SW480 (cell line): ENCODE data around the gene DAGLB.
A peak's percentile ranks its signal among the peaks of the same experiment; 100 is the strongest.
"Not testable (repeated sequence)": the region's sequence is repeated elsewhere in the genome, so short reads cannot be mapped to it uniquely, and the experiment has no call there.

Source experiments
- DNase-seq: peaks from one replicate; pipeline ENCODE4 v3.0.0-alpha.2; 2016; ENCODE audit warnings: low spot score

DAGLB gene

DNA sequence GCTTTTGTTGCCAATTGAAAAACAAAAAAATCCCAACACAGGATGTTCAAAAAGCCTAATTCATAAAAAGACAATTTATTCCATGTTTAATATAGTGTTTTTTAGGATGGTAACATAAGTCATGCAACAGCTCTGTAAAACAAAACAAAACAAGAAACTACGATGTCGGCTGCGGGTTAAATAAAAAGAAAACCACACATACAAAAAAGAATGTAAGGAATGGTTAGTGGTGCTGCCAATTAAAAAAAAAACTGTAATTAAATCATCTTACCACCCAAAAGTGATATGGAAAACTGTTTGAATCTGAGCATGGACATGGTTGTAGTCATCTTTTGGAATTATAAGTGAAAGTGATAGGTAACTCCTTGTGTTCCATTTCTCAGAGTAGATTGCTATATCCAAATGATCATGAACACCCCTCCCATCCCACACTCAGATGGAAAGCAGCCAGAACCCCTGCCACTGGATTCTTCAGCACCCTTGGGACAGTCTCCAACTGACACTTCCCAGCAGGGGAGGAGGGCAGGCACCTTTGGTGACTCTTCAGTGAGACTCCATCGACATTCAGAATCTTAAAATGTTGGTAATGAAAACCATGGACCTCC is 14.3 kb upstream of the DAGLB start:
- no peak for DNase-seq

- DNase-seq = no peak
Measured at GRCh38 chr7:6460990-6461584, 13.3 kb upstream of the DAGLB start.

GRCh38 chr7:6460303-6460702 is 12.5 kb upstream of the DAGLB start:
- DNase-seq = no peak

- not testable (repeated sequence) for DNase-seq
Measured at GRCh38 chr7:6458676-6459075, 10.9 kb upstream of the DAGLB start.

DNA sequence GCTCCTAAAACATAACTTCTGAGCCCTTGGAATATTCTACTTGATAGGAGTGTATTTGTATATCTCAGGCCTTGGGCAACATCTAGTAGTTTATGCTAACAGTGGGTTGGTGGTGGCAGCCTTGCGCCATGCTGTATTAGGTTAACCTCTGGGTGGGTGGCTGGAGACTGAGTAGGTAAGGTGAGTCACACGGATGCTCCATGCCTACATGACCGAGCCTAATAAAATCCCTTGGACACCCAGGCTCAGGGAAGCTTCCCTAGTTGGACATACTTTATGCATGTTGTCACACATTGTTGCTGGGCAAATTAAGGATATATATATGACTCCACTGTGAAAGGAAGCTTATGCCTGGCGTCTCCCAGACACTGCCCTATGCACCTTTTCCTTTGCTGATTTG is 6.0 kb upstream of the DAGLB start:
- peak; percentile 65 for DNase-seq

- no peak for DNase-seq
Measured at GRCh38 chr7:6451224-6451705, 3.5 kb upstream of the DAGLB start.

- not testable (repeated sequence) for DNase-seq
Measured at GRCh38 chr7:6450591-6450990, 2.8 kb upstream of the DAGLB start.

DNA sequence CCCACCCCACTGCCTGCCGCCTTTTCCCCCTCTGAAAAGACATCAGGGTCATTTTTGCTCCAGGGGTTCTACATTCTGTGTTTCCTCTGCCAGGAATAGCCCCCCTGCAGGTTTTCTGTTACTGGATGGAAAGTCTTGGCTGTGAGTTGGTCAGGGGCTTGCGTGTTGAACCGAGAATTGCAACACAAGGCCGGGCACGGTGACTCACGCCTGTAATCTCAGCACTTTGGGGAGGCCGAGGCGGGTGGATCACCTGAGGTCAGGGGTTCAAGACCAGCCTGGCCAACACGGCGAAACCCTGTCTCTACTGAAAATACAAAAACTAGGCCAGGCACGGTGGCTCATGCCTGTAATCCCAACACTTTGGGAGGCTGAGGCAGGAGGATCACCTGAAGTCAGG is 2.1 kb upstream of the DAGLB start:
- not testable (repeated sequence) for DNase-seq

GRCh38 chr7:6448943-6449543 is 1.3 kb upstream of the DAGLB start:
- peak; percentile 26 for DNase-seq

DNA sequence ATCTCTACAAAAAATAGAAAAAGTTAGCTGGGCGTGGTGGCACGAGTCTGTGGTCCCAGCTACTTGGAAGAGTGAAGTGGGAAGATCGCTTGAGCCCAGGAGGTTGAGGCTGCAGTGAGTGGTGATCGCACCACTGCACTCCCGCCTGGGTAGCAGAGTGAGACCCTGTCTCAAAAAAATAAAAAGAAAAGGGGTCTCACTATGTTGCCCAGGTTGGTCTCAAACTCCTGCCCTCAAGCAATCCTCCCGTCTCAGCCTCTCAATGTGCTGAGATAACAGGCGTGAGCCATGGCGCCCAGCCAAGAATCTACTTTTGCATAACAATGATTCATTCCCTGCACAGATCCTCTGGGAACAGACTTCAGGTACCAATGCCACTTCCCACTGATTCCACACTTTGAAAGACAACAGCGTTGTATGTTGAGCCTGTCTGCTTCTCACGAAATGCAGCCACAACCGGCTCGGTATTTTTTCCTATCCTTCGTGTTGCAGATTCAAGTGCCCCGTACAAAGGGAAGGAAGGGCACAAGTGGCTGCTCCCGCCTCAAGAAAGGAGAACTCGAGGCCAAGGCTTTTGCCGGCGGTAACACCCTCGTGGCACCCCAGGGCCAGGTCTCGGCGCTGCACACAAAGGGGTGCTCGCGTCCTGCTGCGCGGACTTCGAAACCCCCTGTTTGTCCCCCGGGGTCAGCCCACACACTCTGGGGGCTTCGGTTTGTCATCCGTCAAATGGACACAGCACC is 745 bp downstream of the DAGLB start:
- peak; percentile 88 for DNase-seq

GRCh38 chr7:6444516-6445269 is 3.1 kb downstream of the DAGLB start:
- no peak for DNase-seq

- DNase-seq = peak; percentile 72
Measured at GRCh38 chr7:6443372-6443941, 4.3 kb downstream of the DAGLB start.

DNA sequence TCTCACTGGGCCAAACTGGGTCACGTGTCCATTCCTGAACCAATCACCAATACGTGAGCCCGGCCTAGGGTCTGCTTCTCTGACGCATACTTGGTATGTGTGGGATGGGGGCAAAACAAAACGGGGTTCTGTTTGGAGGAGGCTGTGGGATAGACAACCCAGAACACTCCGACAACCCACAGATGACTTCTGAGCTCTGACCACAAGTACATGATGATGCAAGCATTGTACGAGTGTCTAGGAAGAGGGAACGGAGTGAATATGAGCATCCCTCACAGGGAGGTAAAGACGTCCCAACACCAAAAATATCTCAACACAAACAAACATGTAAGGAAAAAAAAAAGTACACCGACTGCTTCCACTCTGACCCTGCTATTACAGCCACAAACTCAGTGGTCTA is 5.6 kb downstream of the DAGLB start:
- DNase-seq = no peak

GRCh38 chr7:6440381-6440780 is 7.4 kb downstream of the DAGLB start:
- no peak for DNase-seq

GRCh38 chr7:6438427-6438826 is 9.3 kb downstream of the DAGLB start:
- DNase-seq = no peak

DNA sequence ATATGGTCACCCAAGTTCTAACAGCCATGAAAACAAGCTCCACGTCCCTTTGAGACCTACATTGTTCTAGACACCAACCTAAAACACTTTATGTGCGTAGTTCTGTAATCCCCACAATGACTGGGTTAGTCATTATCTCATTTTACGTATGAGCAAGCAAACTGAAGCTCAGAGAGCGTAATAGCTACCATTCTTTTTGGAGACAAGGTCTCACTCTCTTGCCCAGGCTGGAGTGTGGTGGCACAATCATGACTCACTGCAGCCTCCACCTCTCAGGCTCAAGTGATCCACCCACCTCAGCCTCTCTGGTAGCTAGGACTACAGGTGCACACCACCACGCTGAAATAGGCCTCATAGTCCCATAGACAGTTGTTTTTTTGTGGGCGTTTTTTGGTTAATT is 10.5 kb downstream of the DAGLB start:
- DNase-seq = no peak

- DNase-seq = no peak
Measured at GRCh38 chr7:6436385-6436685, 11.4 kb downstream of the DAGLB start.

DNA sequence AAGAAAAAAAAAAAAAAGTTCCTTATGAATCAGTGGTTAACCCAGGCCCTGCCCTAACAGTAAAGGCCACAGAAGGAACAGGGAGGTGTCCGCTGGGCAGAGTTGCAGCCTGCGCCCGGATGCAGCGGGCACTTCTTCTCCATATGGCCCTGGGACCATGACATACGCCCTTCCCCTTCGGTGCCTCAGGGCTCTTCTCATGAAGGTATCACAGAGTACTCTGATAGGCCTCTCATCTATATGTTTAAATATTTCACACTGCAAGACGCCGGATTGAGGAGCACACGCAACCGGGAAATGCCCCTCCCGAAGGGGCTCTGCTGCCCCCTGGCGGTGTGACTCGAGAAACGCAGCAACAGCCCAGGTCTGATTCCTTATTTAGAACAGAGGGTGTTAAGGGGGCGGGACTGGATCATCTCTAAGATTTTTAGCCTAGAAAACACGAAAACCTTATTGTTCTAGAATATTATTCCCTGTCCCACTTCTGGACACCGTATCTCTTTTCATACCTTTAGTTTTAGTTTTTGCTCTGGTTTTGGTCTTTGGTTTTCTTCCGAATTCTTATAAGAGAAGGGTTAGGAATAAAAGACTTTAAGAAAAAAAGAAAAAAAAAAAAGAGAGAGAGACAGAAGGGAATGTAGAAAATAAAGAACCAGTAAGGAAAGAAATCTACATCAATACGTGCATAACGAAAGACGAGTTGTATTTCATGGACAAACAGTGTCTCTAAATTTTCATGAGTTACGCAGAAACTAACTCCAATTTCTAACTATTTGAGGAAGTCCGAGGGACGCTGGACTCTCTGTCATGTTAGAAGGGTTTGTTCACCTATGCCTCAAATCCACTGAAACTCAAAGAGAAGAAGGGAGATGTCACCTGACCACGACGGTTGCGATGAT is 12.0 kb downstream of the DAGLB start:
- peak; percentile 76 for DNase-seq

GRCh38 chr7:6433784-6434615 is 13.8 kb downstream of the DAGLB start:
- no peak for DNase-seq

DNA sequence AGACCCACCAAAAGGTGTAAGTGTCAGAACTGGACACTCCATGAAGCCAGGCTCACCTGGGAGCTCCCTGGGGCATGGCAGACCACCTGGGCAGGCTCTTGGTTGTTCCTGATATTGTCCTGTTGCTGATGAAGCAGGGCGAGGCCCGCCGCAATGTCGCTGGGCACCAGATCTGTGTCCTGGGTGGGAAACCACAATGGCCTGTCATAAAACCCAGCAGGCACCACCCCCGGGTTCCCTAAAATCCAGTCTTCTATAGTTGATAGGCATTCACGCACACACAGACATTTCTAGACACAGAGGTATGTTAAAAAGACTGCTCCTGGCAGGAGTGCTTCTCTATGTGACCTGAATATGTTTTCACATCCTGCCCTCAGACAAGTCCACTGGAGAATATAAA is 15.0 kb downstream of the DAGLB start:
- DNase-seq = peak; percentile 66
